WERI-Rb-1 (cell line): Measurements from ENCODE around the gene ARID3A.
A peak's percentile ranks its signal among the peaks of the same experiment; 100 is the strongest.

Experiments used
- DNase-seq: peaks from one replicate; pipeline ENCODE4 v3.0.0-alpha.2; 2020
- H3K27ac ChIP-seq: fragments of 250-450 bp; sonication (Bioruptor Pico); 2 replicates; pipeline ENCODE4 v1.5.1; 2020; ENCODE audit warnings: mild to moderate bottlenecking, moderate library complexity
- H3K27me3 ChIP-seq: fragments of 250-450 bp; sonication (Bioruptor Pico); 2 replicates; pipeline ENCODE4 v1.5.1; 2021; ENCODE audit warnings: mild to moderate bottlenecking, low read depth, moderate library complexity; ENCODE audit not compliant: insufficient read depth, severe bottlenecking
- H3K36me3 ChIP-seq: fragments of 250-450 bp; sonication (Bioruptor Pico); 2 replicates; pipeline ENCODE4 v1.5.1; 2020; ENCODE audit warnings: mild to moderate bottlenecking, moderate library complexity
- H3K4me3 ChIP-seq: 2 replicates; pipeline ENCODE4 v1.5.1; 2011; ENCODE audit warnings: low read depth, mild to moderate bottlenecking, control low read depth, low read length
- H3K9me3 ChIP-seq: fragments of 250-450 bp; sonication (Bioruptor Pico); 2 replicates; pipeline ENCODE4 v1.5.1; 2021; ENCODE audit warnings: mild to moderate bottlenecking, moderate library complexity; ENCODE audit not compliant: severe bottlenecking
- TF ChIP-seq, protein P1 (sequence below): IDR thresholded peaks from 2 replicates; pipeline ENCODE4 v1.5.1; 2011; ENCODE audit warnings: low read depth, mild to moderate bottlenecking, control low read depth, inconsistent platforms, low read length

ARID3A gene

GRCh38 chr19:931860-932647 lies 6.2 kb downstream of the ARID3A start:
- TF ChIP-seq, protein P1, sequence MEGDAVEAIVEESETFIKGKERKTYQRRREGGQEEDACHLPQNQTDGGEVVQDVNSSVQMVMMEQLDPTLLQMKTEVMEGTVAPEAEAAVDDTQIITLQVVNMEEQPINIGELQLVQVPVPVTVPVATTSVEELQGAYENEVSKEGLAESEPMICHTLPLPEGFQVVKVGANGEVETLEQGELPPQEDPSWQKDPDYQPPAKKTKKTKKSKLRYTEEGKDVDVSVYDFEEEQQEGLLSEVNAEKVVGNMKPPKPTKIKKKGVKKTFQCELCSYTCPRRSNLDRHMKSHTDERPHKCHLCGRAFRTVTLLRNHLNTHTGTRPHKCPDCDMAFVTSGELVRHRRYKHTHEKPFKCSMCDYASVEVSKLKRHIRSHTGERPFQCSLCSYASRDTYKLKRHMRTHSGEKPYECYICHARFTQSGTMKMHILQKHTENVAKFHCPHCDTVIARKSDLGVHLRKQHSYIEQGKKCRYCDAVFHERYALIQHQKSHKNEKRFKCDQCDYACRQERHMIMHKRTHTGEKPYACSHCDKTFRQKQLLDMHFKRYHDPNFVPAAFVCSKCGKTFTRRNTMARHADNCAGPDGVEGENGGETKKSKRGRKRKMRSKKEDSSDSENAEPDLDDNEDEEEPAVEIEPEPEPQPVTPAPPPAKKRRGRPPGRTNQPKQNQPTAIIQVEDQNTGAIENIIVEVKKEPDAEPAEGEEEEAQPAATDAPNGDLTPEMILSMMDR: no peak
- Histone ChIP-seq H3K36me3 (peaks cover 63% of the 10 kb centered on the region), H3K4me3 (no peak overlapping the region), H3K9me3 (no peaks in the 10 kb centered on the region), H3K27ac (peak overlapping the region; percentile 91), H3K27me3 (no peaks in the 10 kb centered on the region)
- DNase-seq: no peak

GRCh38 chr19:932648-933552 lies 7.1 kb downstream of the ARID3A start:
- Histone ChIP-seq H3K4me3 (no peak overlapping the region), H3K27ac (peak overlapping the region; percentile 91), H3K9me3 (no peaks in the 10 kb centered on the region), H3K36me3 (peaks cover 67% of the 10 kb centered on the region), H3K27me3 (no peaks in the 10 kb centered on the region)
- DNase-seq: peak; percentile 85
- TF ChIP-seq, protein P1: 0 out of 2 replicates have a peak, but pooled peaks have one; percentile 8

DNA sequence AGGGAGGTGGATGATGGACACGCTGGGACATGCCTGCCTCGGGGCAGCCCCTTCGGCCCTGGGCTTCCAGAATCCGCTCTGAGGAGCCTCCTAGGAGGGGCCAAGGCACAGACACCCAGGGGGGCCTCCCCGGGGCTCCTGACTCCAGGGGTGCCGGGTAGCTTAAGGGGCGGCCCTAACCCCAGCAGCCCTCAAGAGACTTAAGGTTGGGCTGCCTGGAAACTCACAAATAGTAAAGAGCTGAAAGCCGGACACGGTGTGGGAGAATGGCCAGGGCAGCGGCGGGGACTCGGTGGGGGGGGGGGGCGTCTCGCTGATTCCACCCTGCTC lies 7.7 kb downstream of the ARID3A start:
- Histone ChIP-seq H3K9me3 (no peaks in the 10 kb centered on the region), H3K36me3 (peaks cover 66% of the 10 kb centered on the region), H3K27me3 (no peaks in the 10 kb centered on the region), H3K4me3 (no peak overlapping the region), H3K27ac (peak overlapping the region; percentile 91)
- no peak for DNase-seq
- TF ChIP-seq, protein P1: no peak

DNA sequence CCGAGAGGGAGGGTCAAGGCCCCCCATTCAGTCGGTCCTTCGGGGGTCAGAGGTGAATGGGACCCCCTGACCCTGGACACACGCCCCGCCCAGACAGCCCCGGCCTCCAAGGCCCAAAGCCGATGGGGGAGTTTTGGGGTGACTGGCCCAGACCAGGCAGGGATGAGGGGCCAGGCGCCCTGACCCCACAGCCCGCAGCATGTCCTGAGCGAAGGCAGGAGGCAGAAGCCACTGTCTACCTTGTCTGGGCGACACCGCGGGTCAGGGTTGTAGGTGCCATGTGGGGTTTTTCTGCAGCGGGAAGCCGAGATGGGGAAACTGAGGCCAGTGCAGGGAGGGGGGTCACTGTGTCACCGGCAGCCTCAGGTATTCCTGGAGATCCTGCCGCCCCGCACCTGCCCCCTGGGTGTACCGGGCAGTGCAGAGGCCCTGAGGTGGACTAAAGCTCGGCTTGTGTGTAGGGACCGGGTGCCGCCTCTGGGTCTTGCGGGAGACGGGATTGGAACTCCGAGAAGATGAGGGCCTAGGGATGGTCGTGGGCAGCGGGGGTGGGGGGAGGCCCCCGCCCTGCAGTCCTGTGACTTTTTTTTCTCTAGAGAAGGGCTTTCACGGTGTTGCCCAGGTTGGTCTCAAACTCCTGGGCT lies 8.5 kb downstream of the ARID3A start:
- peaks cover 63% of the 10 kb centered on the region for H3K36me3 ChIP-seq
- no peaks in the 10 kb centered on the region for H3K9me3 ChIP-seq
- peak overlapping the region; percentile 91 for H3K27ac ChIP-seq
- no peak overlapping the region for H3K4me3 ChIP-seq
- TF ChIP-seq, protein P1: no peak
- no peaks in the 10 kb centered on the region for H3K27me3 ChIP-seq
- no peak for DNase-seq

DNA sequence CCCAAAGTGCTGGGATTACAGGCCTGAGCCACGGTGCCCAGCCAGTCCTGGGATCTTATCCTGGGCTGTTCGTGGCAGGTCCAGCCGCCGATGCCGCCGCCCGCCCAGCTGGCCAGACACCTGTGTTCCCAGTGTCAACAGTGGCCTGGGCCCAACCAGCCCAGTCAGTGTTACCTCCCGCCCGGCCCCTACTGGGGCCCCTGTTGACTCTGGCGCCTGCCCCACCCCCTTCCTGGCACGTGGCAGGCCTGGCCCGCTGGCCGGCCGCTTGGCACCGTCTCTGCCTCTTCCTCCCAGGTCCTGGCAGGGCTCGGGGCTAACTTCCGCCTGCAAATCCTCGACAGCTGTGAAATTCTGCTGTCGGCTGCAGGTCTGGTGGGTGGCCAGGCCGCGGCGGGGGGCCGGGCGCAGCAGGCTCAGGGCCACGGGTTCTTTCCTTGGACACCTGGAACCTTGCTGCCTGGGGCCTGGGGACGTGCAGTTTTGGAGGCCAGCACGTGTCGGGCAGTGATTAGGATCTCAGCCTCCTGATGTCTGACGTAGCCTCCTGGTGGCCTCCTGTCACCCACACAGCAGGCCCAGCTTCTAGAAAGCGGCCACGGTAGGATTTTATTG lies 9.1 kb downstream of the ARID3A start:
- Histone ChIP-seq H3K9me3 (no peaks in the 10 kb centered on the region), H3K36me3 (peaks cover 63% of the 10 kb centered on the region), H3K27me3 (no peaks in the 10 kb centered on the region), H3K4me3 (no peak overlapping the region), H3K27ac (peak overlapping the region; percentile 91)
- DNase-seq: no peak
- TF ChIP-seq, protein P1: no peak
